Measurements from ENCODE around the gene CAMK2D.

The CAMK2D gene

DNA sequence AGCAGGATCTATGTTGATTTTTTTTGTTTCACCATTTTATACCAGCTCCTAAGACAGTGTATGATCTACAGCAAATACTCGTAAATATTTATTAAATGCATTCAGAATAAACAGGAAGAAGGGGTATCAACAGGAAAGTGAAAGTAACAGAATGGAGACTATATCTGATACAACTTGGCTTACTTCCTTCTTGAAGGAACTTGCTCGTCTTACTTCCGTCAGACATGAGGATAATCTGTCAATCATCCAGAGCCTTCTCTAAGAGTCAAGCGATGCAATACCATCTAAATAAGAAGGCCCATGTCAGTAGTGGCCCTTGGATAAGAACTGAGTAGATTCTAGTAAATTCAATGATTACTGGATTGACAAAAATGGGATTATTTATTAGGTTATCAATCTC is 84.2 kb downstream of the CAMK2D start:
- no peak for DNase-seq

DNA sequence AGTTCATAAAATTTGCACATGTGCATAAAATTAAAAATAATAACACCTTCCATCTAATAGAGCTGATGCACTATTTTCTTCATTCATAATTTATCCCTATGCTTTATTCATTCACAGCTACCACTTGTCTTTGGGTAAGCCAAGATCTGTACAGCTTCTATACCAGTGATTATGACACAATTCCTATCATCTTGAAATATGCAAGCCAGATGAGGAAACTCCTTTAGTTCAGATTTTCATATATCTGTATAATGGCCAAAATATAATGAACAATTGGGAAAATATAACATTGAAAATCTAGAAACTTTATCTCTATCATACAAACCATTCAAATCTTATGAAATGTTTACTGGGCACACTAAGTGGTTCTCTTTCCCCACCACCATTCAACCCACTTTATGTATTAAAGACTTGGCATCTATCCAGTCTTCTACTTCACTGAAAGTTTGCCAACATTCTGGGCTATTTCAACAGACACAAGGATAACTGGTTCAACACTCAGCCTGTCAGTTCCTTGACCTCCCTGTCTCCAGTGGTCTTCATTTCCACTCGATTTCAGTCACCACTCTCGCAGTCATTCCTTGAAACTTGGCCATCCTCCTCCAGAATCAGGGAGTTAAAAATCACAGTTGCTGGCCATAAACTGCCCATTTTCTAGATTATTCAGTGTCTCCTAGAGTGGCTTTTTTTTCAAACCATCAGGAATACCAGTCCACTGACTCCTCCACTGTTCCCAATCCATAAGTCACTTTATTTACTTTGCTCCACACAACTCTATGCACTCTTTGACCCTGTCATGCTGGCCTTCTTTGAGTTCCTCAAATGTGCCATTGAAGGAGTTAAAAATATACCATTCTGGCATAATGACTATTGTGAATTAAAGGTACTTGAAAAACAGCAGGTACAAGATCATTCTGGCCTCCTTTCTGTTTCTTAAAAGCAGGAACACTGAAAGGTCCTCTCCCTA is 85.5 kb downstream of the CAMK2D start:
- no peak for DNase-seq

DNA sequence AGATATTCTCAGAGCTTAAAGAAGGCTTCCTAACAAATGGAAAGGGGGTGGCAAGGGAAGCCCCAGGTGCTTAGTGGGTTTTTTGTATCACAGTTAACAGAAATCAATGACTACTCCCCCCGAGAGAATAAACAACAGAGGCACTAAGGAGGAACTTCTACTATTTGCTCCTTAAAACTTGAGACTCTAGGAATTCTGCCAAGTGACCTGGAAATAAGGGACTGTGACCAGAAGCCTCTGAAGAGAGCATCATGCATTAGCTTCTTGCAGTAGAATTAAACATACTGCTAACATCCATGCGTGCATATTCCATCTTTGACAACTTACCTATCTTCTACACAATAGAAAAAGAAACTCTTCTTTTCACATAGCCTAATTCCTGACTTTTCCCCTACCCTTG is 86.8 kb downstream of the CAMK2D start:
- no peak for DNase-seq

DNA sequence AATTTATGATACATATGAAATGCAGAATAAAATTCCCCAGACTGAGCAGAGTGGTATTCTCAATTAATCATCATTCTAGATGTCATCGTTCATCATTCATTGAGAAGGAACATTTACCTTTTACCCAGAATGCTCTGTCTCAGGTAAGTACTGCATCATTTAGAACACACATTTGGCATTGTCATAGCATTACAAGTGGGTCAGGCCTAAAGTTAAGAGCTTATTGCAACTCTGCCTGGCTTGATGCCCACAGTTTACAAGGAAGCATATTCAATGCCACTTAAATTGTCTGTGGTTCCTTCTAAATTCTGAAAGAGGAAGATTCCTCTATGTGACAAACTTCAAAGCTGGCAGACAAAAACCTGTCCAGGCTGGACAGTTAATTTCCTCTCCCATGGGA is 87.3 kb downstream of the CAMK2D start:
- no peak for DNase-seq

DNA sequence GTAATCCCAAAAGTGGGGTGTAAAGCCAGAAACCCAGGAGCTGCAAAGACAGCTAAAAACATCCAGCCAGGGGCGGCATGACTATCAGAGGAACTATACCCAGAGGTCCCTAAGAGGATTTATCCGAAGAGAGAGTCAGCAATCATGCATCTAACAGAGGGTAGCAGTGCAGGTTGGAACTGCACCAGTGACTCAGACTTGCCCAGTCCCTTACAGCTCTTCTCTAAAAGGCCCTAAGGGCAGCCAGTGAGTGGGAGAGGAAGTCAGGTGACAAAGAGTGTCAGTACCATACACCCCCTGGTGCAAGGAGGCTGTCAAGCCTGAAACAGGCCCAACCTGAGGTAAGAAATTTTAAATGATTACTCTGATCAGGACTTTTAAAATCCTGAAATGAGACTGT is 88.1 kb downstream of the CAMK2D start:
- no peak for DNase-seq

DNA sequence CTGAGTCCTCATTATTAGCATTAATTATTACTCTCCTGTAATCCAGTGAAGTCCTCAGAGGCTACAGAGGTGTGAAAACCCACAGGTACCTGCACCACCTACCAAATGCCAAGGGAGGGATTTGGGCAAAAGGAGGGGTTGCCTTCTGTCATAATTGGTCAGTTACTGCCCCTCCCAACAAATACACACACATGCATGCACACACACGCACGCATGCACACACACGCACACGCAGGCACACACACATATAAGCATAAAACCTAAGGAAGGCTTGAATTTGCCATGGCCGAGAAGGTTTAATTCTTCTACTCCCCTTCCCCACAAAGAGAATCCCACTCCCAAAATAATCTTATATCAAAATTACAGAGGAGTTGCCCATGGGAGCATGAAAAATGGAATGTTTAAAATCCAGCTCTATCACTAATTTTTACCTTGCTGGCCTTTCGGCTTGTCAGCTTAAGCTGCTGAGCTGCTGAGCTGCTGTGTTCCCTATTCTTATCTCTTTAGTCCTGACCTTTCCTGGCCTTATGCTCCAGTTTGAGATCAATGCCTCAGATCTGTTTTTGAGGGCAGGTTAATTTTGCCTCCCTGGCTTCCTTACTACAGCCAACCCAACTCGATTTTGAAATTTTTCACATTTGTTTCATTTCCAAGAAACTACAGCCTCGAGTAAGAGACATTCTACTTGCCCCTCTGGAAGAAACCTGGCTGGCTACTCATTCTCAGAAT is 95.0 kb downstream of the CAMK2D start:
- DNase-seq: no peak

DNA sequence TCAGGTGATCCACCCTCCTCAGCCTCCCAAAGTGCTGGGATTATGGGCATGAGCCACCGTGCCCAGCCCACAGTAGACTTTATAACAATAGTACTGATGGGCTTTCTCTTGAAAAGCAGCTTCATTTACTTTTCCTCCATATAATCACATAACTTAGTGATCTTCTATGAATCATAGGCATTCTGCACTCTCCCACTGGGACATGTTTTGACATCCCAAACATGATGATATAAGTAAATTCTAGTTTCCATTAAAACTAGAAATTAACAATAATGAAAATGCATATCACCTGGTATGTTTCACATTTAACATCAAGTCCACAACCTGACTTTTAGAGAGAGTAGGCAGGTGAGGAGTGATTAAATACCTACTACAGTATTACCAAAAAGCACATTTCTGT is 96.5 kb downstream of the CAMK2D start:
- no peak for DNase-seq

DNA sequence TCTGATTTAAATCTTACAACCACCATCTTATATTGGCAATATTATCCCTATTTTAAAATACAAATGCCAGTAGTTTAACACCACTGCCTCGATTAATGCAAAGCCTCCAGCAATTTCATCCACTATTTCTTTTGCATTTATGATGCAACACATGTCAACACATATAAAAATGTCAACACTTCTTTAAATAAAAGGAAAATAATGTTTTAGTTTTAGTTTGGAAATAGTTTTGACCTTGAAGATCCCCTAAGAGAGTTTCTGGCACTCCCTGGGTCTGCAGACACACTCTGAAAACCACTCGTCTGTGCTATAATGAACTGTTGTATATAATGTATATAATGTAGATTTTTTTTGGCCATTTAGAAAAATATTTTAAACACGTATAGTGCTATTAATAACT is 99.0 kb downstream of the CAMK2D start:
- DNase-seq: no peak

DNA sequence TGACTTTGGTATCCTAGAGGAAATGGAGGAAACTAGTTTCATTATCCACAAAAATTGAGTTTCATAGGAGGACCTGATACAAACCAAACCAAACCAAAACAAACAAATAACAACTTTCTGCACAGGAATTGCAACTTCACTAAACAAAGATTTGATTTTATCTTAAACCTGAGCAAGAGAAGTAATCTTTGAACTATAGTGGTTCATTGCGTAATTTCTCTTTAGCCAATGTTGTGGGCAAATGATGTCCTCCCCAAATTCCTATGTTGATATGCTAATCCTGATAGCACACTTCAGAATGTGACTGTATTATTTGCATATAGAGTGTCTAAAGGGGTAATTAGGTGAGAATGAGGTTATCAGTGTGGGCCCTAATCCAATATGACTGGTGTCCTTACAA is 102.4 kb downstream of the CAMK2D start:
- DNase-seq: no peak

DNA sequence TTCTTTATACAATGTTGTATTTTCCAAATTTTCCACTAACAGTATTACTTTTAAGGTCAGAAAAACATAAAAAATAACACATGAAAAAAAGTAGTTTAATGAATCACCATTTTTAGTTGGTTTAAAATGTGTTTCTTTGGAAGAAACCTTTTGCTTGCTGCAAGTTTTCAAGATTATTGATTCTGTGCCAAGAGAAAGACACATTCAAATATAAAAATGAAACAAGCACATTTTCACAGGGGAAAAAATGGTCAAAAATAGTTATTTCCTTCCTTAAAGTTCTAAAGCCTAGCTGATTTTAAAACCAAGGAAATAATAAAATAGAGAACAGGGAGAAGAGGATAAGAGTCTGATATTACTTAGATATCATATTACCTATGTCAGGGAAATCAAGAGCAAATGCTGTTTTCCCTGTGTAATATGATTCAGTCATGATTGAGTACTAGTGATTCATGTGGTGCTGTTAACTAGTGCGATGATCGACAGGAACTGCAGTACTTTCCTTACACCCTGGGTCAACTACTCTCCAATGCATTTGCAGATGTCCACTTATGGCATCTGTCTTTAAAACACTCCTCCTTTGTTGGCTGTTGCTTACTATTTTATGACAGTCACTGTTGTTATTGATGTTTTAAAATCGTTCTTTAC is 103.8 kb downstream of the CAMK2D start:
- peak; percentile 69 for DNase-seq

DNA sequence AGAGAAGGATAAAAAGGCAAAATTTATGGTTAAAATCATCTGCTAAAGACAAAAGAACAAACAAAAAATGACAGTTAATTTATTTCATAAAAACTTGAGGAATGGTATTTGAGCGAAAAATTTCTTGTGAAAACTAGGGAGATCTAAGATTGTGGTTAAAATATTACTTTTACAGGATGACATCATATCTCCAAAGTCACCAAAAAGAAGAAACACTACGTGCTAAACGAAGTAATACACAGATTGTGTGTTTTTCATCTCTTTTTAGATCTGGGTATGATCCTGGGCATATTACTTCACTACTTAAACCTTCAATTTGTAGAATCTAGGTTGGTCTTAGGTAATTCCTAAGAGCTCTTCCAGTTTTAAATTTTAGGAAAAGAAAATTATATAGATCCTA is 107.7 kb downstream of the CAMK2D start:
- no peak for DNase-seq

DNA sequence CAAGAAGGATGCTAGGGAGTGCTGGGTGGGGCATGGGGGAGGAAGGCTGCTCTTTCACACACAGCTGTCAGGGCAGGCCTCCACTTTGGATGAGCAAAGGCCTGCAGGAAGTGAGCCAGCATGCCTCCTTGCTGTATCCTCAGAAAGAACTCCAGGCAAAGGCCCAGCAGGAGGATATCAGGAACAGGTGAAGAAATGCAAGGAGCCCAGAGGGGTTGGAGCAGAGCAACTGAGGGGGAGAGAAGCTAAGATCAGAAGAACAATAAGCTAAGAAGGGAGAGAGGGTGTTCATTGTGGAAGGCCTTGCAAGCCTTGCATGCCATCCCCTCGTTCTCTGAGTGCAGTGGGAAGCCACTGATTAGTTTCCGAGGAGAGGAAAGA is 115.1 kb downstream of the CAMK2D start:
- no peak for DNase-seq

DNA sequence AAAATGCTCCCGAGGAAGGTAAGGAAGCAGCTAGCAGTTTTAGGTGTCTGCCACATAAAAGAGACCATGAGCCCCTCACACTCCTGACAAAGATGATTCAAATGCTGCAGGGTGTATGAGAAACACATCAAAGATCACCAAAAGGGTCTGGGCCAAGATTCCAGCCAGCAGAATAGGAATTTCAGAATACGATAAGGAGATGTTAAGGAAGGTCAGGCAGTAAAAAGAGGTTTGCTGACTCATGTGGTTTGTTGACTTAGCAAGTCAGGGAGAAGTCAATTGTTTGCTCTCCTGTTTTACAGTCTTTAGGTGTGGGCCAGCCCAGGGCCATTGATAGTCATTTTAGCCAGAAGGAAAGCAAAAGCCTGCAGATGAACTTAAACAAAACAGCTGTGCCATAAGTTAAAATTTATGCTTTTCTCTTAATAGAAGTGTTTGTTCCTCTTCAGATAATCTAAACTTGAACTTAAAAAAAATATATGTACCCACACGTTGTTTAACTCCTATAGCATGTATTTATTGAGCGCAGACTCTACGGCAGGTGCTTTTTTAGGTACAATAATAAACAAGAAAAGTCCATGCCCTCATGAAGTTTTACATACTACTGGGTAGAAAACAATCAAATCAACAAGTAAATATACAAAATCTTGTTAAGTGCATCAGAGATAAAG is 115.6 kb downstream of the CAMK2D start:
- no peak for DNase-seq

DNA sequence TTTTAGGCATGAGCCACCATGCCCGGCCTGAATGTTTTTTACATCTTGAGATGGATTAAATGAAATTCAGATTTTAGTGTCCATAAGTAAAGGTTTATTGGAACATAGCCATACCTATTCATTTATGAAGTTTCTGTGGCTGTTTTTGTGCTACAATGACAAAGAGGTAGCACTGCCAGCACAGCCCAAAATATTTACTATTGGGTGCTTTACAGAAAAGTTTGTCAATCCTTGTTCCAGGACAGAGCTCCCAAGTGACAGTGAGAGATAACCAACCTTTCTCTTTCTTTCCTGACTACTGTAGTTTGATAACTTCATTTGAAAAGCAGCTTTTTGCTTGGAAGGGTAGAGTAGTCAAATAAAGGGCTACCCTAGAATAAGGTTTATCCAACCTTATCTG is 116.2 kb downstream of the CAMK2D start:
- no peak for DNase-seq

DNA sequence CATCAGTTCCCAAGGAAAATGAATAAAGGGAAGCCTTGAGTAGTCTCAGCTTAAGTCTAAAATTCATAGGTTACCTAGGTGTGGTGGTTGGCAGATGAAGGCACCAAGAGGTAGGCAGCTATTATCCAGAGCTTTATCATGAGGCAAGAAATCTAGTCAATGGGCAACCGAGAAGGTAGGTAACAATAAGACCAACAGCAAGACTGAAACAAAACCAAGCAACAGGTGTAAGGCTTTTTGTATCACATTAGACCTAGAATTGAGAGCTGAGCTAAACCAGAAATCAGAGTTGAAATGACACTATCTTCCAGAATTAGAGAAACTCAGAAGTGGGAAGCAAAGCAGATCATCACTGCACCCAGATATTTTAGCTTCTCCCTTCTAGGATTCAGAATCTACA is 117.1 kb downstream of the CAMK2D start:
- no peak for DNase-seq

DNA sequence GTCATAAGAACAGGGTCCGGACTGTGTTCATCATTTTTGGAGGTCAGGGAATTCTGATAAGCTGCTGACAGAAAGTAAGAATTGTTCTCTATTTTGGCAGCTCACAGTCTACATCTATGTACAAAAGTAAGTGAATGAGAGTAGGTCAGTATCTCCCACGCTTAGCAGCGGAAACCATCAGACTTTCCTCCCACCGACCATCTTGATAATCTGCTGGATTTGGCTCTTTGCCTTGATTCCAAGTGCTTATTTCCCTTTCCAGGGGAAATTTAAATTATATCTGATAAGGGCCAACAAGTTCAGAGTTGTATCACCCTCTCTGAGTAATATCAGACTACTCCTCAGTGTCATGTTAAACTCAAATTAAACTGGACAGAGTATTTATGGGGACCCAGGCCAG is 118.0 kb downstream of the CAMK2D start:
- DNase-seq: no peak

DNA sequence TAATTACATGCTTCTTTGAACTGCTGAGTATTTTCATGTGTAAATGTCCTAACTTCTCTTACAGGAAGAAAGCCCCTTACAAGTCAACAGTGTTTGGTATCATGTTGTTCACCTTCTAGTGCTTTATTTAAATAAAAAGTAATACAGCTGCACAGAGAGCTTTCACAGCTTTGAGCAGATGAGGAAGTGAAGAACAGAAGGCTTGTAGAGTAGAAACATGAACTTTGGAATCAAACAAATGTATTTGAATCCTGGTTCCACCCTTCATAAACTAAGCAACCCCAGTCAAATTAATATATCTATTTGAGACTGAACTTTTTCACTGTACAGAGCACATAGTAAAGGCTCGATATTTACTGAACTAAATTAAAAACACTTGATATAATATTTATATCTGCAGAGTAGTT is 120.5 kb downstream of the CAMK2D start:
- DNase-seq: no peak

DNA sequence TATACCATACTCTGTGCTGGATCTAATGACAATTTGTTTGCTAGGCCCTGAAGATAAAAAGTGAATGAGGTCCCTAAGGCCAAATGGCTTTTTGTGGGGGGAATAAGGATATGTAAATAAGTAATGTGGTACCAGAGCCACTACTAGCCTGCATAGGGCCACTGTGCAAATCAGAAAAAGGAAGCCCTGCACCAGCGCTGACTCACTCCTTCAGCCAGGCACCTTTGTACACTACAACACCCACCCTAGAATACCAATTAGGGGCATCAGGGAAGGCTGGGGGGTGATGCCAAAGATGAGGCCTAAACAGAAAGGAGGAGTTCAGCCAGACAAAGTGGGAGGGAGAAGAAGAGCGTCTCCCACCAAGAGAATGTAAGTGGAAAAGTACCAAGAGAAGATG is 122.2 kb downstream of the CAMK2D start:
- no peak for DNase-seq

DNA sequence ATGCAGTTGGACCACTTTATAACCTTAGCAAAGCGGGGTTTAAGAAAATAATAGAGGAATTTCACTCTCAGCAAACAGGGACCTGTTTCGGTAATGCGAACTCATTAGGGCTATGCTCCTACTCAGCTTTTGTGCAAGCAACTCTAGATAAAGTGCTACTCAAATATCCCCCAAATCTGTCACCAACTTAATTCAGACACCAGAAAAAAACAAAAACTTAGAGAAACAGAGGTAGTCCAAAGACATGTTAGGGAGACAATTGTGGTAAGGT is 123.0 kb downstream of the CAMK2D start:
- no peak for DNase-seq

DNA sequence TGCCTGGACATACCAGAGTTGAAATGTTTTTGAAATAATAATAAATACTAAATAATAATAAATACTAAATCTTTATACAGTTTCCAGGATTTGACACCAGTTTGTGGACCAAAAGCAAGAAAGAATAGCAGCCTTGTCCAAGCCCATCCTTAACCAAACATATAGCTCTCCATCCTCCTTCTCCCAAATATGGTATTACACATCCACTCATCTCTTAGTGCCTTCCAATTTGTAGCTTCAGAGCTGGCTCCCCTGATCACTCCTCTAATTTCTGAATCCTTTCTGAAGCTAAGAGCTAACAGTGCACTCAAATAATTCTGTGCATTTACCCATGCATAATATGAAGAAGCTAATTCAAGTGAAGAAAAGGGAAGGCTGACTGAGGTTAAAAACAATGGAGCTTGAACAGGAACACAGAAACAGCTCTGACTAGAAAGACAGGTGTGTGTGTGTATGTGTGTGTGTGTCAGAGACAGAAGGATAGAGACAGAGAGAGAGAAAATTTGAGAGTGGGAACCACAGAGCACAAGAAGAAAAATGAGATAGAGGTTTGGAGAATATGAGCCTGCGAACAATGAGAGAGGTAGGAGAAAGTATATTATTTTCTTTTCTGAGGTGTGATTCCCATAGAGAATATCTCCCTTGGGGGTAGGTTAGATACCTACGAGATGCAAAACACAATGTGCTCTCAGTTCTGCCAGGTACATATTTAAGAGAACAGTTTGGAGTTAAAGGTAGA is 123.5 kb downstream of the CAMK2D start:
- peak; percentile 60 for DNase-seq

DNA sequence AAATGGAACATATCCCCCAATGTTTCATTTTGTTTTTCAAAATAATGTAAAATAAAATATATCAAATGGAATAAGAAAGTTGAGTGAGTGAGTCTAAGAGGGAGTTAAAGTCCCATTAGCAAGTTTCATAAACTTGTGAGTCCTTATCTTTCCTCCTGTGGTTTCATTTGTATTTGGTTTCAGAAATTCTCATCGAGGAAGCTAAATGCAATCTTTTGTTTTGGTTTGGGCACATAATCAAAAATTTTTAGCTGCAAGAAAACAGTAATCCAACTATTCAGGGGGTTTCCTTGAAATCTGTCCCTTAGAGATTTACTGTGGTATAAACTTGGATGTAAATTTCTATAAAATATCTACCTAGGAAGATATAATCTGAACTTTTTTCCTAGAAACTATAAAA is 124.2 kb downstream of the CAMK2D start:
- DNase-seq: no peak

DNA sequence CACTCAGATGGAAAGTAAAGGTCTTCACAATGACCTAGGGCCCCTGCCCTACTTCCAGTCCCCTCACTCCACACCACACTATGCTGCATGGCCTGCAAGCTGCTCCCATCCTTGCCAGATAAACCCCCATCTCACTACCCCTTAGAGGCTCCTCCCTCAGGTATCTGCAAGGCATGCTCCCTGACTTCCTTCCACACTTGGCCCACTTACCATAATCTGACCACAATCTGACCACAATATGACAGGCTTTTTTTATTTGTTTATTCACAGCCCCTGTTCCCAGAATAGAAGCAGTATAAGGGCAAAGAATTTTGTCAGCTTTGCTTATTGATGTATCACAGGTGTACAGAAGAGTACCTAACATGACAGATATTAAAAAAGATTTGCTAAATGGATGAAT is 124.7 kb downstream of the CAMK2D start:
- DNase-seq: no peak

DNA sequence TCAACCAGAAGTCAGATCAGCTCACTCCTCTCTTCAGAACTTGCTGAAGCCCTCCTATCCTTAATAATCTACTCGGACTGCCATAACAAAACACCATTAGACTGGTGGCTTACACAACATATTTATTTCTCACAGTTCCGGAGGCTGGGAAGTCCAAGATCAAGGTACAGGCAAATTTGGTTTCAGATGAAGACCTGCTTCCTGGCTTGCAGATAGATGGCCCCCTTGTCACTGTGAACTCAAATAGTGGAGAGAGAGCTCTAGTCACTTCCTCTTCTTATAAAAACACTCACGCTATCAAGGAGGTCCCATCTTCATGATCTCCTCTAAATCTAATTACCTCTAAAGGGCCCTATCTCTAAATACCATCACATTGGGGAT is 125.1 kb downstream of the CAMK2D start:
- DNase-seq: no peak
